Measurements from ENCODE around the gene ENTR1. TPM values are rescaled to one million over a fixed set of nuclear protein-coding genes. Genes with fewer than 3 reads are reported as not detected.
"Not testable (repeated sequence)": the region's sequence is repeated elsewhere in the genome, so short reads cannot be mapped to it uniquely, and the experiment has no call there.

The ENTR1 gene
- total RNA-seq, 1 experiment from 2014 or later = 107 TPM

- no peak for DNase-seq (ENCODE audit: extremely low read depth, low read depth)
Measured at GRCh38 chr9:136421791-136422190, 11.4 kb upstream of the ENTR1 start.

DNA sequence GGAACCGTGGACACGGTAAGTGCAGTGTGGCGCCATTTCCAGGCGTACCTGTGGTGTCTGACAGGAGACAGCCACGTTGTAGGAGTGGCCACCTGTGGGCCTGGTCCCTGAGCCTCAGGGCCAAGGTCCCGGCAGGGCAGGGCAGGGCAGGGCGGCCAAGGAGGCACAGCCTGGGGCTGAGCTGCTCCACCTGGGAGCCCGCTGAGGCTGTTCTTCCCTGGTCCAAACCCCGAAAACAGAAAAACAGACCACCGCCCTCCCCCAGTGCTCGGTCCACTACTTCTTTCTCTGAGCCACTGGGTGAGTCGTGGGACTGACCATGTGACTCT is 8.6 kb upstream of the ENTR1 start:
- no peak for DNase-seq (ENCODE audit: extremely low read depth, low read depth)

GRCh38 chr9:136418182-136419091 is 8.0 kb upstream of the ENTR1 start:
- no peak for DNase-seq (ENCODE audit: extremely low read depth, low read depth)

- no peak for DNase-seq (ENCODE audit: extremely low read depth, low read depth)
Measured at GRCh38 chr9:136416914-136417313, 6.5 kb upstream of the ENTR1 start.

DNA sequence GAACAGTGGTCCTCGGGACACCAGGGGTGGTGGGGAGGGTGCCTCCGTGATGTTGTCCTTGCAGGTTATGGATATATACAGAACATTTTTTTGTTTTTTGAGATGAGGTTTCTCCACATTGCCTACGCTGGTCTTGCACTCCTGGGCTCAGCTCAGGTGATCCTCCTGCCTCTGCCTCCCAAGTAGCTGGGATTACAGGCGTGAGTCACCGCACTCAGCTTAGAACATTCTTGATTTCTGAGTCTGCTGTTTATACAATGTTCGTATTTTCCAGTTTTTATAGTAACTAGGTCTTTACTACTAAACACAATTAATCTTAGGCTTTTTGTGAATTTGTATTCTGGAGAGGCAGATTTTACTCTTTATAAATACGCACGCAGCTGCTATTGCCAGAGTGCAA is 6.0 kb upstream of the ENTR1 start:
- no peak for DNase-seq (ENCODE audit: extremely low read depth, low read depth)

GRCh38 chr9:136412962-136413361 is 2.5 kb upstream of the ENTR1 start:
- no peak for DNase-seq (ENCODE audit: extremely low read depth, low read depth)

GRCh38 chr9:136411378-136411777 is 964 bp upstream of the ENTR1 start:
- DNase-seq (ENCODE audit: extremely low read depth, low read depth) = no peak

DNA sequence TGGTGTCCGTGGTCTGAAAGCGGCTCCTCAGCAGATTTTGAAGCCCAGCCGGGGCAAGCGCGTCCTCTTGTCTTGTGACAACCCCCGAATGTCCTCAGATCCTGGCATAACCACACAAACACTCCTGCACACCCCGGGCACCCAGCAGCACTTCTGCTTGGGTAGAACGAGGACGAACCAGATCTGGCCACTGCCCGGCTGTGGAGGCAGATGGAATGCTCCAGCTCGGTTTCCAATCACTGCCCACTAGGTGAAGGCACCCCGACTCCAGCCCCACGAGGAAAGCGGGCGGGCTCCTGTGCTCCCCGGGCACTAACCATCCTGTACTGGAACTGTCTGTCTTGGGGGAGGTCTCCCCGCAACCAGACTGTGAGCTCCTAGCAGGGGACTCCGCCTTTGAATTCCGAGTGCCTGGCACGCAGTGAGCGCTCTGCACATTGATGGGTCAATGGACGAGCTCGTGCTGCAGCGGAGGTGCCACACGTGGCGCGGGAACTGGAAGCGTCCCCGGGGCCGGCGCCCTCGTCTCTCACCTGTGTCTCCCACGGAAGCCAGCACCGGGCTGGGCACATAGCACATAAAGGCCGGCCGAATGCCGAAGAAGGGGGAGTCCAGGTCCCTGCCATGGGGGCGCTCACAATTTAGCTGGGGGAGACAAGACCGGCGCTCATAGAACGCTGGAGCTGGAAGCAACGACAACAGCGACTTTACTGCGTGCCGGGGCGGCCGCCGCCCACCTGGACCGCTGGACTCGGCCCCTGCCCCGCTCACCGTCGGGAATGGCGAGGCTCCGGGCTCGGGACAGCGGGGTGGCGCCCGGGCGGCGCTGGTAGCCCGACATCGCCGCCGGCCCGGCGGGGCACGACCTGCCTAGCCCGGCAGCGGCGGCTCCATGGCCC is 608 bp downstream of the ENTR1 start:
- peak; percentile 13 for DNase-seq (ENCODE audit: extremely low read depth, low read depth)

DNA sequence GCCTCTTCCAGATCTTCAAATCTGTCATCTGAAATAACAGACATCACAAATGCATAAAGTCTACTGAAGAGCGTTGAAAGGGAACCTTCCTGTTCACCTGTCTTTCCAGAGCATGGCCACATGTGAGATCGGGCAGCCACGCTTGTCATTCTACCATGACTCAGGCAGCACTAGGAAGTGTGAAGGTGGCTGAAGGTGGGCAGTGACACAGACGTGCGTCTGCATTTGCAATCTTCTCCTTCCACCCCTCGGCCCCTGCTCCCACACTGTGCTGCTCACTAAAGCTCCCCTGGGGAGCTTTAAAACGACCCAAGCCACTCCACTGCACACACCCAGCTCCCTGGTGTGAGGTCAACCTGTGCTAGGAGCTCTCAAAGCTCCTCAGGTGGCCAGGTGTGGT is 2.5 kb downstream of the ENTR1 start:
- no peak for DNase-seq (ENCODE audit: extremely low read depth, low read depth)

DNA sequence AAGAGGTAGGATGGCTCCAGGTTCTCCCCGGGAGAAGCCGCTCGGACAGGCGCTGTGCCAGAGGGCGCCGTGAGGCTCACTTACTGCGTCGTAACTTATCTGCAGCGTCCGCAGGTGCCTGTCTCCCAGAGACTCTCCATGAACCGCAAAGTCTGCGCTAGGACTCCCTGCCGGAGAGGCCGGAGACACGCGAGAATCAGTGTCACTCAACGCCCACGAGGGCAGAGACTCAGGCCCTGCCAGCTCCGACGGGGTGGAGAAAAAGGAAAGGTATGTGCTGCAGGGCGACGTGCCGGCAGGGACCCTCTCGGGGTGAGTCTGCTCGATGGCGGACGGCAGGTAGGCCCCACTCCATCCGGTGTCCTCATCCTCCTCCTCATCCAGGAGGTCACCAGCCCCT is 3.4 kb downstream of the ENTR1 start:
- not testable (repeated sequence) for DNase-seq (ENCODE audit: extremely low read depth, low read depth)

GRCh38 chr9:136405904-136406303 is 4.5 kb downstream of the ENTR1 start:
- not testable (repeated sequence) for DNase-seq (ENCODE audit: extremely low read depth, low read depth)

DNA sequence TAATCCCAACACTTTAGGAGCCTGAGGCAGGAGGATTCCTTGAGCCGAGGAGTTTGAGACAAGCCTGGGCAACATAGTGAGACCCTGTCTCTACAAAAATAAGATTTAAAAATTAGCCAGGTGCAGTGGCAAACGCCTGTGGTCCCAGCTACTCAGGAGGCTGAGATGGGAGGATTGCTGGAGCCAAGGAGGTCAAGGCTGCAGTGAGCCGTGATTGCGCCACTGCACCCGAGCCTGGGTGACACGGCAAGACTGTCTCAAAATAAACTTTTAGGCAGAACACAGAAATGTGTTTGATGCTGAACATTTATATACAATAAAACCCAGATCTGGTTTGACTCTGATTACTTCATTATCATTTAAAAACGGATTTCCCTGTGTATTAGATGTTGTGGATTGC is 4.9 kb downstream of the ENTR1 start:
- no peak for DNase-seq (ENCODE audit: extremely low read depth, low read depth)

GRCh38 chr9:136404801-136405136 is 5.6 kb downstream of the ENTR1 start:
- no peak for DNase-seq (ENCODE audit: extremely low read depth, low read depth)

DNA sequence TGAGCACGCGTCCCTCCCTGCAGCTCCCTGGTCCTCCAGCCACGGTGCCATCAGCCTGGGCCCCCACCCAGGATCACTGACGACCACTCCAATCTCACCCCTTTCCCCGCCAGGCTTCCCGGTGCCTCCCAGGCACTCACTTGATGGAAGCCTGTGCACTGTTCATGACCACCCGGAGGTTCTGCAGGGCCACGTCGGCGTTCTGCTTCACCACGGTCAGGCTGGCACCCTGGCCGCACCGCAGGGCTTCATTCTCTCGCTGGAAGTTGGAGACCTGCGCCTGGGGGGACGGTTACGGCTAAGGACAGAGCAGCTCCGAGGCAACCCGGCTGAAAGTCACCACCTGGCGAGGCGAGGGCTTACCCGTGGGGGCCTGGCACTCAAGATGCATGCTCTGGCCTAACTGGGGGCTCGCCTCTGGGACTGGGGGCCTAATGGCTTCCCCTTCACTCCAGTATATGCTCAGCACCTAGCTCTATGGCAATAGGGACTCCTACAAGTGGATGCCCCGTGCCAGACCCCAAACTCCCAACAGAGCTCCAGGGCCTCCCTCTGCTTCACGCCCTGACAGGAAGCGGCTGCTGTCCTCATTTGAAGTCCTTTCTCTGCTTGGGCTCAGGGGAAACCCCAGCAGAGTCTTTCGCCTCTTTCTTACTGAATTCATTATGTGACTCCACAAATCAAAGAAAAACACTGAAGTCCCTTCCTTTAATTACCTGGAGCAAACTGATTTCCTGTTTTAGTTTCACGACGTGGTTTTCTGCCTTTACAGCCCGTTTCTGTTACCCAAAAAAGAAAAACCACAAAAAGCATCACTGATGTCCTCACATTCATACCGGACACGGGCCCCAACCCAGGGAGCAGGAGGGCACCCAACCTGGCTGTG is 6.3 kb downstream of the ENTR1 start:
- DNase-seq (ENCODE audit: extremely low read depth, low read depth) = no peak

DNA sequence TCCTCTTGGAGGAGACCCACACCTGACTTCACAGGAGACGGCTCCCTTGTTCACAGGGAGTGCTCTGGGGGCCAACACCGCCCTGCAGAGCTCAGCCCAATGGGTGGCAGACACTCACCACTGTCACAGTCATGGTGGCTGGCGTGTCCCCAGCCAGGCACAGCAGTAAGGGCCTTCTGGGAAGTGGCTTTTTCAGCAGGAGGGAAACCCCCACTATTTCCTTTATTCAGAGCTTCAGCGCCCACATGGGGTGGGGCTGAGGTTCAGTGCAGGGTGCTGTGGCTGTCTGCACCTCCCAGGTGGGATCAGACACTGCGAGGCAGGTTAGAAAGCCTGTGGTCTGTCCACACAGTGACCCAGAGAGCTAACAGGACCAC is 6.9 kb downstream of the ENTR1 start:
- DNase-seq (ENCODE audit: extremely low read depth, low read depth) = no peak

- DNase-seq (ENCODE audit: extremely low read depth, low read depth) = no peak
Measured at GRCh38 chr9:136402067-136402466, 8.3 kb downstream of the ENTR1 start.

DNA sequence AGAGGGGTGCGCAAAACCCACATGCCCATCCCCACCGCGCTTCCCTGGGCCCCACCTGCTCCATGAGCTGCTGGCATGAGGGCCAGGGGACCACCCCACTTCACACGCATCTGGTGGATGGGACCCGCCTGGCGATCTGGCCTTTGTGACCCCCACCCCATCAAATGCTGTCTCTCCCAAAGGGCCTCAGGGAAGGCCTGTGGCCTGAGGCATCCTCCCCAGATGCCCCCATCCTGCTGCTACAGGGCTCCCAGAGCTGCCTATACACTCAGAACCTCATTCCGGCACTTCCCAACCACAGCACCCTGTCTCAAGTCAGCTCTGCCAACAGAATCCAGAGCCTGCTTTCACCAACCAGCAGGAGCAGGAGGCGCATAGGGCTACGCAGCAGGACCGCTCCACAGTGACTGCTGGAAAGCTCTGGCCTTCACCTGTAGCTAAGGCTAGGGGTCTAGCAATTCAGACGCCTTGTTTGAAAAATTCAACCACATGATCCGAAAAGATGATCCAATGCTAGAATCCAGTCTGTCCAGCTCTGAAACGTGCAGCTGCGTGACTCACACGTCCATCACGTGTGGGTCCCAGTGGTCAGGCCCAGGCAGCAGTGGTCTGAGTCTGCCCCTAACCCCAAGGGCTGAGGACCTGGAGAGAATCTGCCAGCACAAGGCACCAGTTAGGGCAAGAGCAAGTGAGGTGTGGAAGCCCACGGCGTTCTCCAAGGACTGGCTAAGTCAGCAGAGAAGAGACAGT is 9.1 kb downstream of the ENTR1 start:
- no peak for DNase-seq (ENCODE audit: extremely low read depth, low read depth)

GRCh38 chr9:136400038-136400834 is 10.2 kb downstream of the ENTR1 start, which contains the start of gene SNAPC4:
Gene SNAPC4 (minus strand): TSS chr9:136400170. CDS start chr9:136398428, 1,742 bp downstream.
- peak; percentile 84 for DNase-seq (ENCODE audit: extremely low read depth, low read depth)

Measured in NCI-H460 (cell line).